ENCODE measurements around the gene CDC42EP4.

Gene CDC42EP4

GRCh38 chr17:73262676-73263642 lies 48.8 kb downstream of the CDC42EP4 start:
- no peak for TF ChIP-seq ZNF274 (IDR thresholded peaks at IDR 0.05; ENCODE audit: low read depth, low read length)

DNA sequence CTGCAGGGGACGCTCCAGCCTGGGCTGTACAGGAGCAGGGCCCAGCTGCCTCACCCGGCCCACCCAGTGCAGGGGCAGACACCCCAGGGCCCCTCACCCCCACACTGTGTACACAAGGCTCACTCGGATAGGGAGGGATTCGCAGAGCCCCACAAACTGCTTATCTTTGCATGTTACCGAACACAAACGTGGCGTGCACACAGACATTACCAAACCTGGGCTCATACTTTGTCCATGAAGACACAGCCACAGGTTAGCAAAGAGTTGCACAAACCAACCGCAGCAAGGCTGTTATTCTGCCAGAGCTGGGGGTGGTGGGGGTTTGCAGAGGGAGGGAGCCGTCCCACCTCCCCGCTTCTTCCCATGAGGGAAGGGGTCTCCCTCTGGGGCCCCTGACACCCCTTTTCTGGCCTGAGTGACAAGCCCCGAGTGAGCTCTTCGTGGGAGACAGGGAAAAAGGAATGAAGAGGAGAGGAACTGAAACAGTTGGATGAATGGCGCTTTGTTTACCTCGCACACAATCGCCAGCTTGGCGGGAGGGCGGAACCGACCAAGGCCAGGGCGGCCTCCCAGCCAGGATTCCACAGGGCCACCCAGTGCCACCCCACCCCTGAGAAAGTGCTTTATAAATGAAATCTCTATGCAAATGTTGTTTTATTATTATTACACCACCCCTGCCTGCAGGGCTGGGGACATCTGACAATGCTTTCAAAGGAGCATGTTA lies 49.7 kb downstream of the CDC42EP4 start:
- H3K4me3 ChIP-seq (ENCODE audit: low read length): no peak overlapping the region

More at GRCh38 chr17:73262676-73263642, 48.8 kb downstream of the CDC42EP4 start:
- H3K4me3 ChIP-seq (ENCODE audit: low read length): no peak overlapping the region

GRCh38 chr17:73261617-73261951 lies 50.2 kb downstream of the CDC42EP4 start, which contains the start of gene CPSF4L:
Gene CPSF4L (minus strand): TSS chr17:73261880. CDS start chr17:73261818, 62 bp downstream.
- no peak for TF ChIP-seq ZNF274 (IDR thresholded peaks at IDR 0.05; ENCODE audit: low read depth, low read length)
- H3K4me3 ChIP-seq (ENCODE audit: low read length): no peak within 1 kb of the TSS

More for the DNA sequence above, 49.7 kb downstream of the CDC42EP4 start:
- TF ChIP-seq ZNF274 (IDR thresholded peaks at IDR 0.05; ENCODE audit: low read depth, low read length): no peak

- no peak overlapping the region for H3K4me3 ChIP-seq (ENCODE audit: low read length)
- TF ChIP-seq ZNF274 (IDR thresholded peaks at IDR 0.05; ENCODE audit: low read depth, low read length): no peak
Measured at GRCh38 chr17:73257516-73257915, 54.3 kb downstream of the CDC42EP4 start.

DNA sequence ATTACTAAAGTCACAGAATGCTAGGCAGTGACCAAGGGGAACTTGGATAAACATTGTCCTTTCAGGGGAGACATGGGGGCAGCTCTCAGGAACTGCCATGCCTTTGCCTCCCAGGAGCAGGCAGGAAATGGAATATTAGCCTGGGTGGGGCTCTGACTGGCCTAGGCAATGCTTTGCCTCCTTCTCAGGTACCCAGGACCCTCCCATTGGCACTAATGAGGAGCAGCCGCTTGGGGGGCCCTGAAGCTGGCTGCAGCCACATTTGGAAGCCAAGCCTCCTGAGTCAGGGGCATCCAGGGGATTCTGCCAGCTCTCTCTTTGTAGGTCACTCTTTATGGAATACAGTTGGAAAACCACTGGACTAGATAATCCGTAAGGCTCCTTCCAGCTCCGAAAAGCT lies 55.6 kb downstream of the CDC42EP4 start:
- H3K4me3 ChIP-seq (ENCODE audit: low read length): no peak overlapping the region
- no peak for TF ChIP-seq ZNF274 (IDR thresholded peaks at IDR 0.05; ENCODE audit: low read depth, low read length)

DNA sequence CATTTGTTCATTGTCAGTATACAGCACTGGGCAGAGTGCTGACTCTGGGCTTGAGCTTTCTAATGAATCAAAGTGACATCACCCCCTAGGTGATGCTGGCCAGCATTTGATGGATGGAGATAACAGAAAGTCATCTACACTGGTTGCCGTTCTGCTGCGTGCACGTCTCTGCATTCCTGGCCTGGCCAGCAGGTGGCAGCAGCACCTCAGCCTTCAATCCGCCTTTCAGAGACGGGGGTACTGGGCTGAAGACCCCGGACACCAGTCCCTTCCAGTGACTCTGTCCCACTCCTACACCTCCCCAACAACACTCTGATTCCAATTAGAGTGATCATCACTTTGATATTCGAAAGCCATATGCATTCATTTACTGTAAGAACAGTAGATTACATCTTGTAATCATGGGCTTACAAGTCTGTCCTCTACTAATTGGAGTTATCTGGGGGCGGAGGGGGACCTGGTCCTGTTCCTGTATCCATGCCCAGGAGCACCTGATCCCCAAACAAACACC lies 56.1 kb downstream of the CDC42EP4 start:
- TF ChIP-seq ZNF274 (IDR thresholded peaks at IDR 0.05; ENCODE audit: low read depth, low read length): no peak

GRCh38 chr17:73251871-73252270 lies 59.9 kb downstream of the CDC42EP4 start:
- no peak for TF ChIP-seq ZNF274 (IDR thresholded peaks at IDR 0.05; ENCODE audit: low read depth, low read length)
- H3K4me3 ChIP-seq (ENCODE audit: low read length): no peak overlapping the region

More for the DNA sequence above, 56.1 kb downstream of the CDC42EP4 start:
- no peak overlapping the region for H3K4me3 ChIP-seq (ENCODE audit: low read length)

DNA sequence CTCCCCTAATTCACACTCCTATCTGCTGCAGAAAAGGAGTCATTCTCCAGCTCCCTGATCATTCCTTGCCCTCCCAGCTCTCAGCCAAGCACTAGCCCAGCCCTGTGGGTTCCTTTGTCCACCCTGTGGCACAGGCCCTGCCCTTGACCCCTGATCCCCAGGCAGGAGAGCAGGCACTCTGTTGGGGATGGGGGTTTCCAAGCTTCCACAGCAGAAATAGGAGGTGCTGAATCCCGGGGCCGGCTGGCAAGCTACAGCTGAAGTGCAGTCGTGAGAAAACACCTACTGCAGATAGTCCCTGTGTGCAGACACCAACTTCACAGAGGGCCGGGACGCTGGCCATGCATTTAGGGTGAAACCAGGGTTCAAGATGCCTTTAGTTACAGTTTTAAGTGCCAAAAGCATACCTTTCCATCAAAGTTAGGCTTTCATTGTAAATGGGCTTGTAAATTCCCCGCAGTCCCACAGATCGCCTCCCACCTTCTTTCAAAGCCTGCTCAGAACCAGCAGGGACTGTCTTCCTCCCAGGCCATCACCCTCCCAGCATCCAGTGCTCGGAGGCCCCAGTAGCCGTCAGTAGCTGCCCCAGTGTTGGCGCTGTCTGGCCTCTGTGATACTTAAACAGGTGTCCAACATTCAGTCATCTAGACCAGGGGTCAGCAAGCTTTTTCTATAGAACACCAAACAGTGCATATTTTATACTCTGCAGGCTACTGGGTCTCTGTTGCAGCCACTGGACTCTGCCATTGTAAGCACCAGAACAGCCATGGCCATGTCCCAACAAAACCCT lies 60.8 kb downstream of the CDC42EP4 start:
- no peak overlapping the region for H3K4me3 ChIP-seq (ENCODE audit: low read length)
- no peak for TF ChIP-seq ZNF274 (IDR thresholded peaks at IDR 0.05; ENCODE audit: low read depth, low read length)

DNA sequence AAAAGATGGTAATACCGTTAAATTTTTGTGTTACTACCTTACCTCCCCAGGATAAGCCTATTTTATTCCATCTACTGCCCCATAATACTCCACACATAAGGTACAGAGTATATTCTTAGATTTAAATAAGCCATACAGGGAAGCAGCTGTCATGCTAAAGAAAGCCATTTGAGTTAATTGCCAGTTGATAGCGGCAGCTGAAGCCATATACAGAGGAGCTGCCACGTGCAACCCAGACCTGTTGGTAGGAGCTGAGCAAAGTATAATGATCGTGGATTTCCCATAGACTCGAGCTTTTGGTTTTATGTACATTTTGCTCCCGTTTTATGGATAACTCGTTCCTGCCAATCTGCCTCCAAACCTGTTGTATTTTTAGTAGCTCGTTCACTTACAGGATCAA lies 62.1 kb downstream of the CDC42EP4 start:
- H3K4me3 ChIP-seq (ENCODE audit: low read length): no peak overlapping the region
- no peak for TF ChIP-seq ZNF274 (IDR thresholded peaks at IDR 0.05; ENCODE audit: low read depth, low read length)

DNA sequence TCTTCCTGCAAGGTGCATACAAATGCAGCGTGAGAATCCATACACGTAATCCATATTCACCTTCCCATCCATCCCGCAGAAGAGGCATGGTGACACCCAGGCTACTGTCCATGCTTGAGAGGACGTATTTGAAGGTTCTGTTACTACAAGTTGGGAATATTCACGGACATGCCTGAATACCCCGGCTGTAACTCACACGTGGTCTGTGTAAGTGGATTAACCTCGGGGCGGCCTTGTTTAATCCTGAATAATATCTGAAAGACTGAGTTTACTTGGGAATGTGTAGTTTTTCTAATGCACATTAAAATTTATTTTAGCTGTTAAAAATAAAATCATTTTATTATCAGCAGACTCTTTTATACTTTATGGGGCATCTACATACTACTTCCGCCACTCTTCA lies 63.3 kb downstream of the CDC42EP4 start:
- no peak for TF ChIP-seq ZNF274 (IDR thresholded peaks at IDR 0.05; ENCODE audit: low read depth, low read length)
- H3K4me3 ChIP-seq (ENCODE audit: low read length): no peak overlapping the region

DNA sequence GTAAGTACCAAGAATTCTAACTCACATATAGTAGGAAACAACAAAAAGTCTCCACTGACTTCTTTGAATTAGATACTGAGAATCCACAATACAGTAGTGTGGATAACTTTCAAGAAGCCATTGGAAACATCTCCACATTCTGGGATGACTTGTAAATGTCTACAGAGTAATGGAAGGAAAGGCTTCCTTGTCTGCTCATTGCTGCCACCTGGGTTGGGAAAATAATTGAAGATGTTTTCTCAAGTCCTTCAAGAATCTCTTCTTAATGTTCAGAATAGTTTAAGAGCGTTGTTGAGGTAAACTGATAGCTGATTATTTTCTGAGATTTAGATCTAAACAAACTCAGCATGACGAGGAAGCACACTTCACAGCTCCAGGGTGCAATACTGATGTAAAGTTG lies 64.1 kb downstream of the CDC42EP4 start:
- TF ChIP-seq ZNF274 (IDR thresholded peaks at IDR 0.05; ENCODE audit: low read depth, low read length): no peak

DNA sequence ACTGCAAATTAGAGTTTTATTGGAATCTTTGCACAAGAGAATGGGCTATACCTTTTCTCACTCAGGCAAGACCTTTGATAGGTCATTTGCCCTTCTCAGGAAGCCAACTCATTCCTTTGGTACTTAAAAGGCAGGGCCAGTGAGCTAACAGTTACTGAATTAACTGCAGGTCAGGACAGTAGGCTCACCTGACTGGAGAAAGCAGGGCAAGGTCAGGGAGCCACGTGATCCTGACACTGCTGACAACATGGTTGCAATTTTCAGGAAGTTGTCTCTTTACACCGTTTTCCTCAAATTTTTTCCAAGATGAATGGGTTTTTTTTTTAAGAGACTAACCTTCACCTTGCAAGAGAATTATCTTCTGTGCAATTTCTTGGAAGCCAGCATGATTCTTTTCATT lies 71.2 kb downstream of the CDC42EP4 start:
- no peak for TF ChIP-seq ZNF274 (IDR thresholded peaks at IDR 0.05; ENCODE audit: low read depth, low read length)
- no peak overlapping the region for H3K4me3 ChIP-seq (ENCODE audit: low read length)

More for the DNA sequence above, 64.1 kb downstream of the CDC42EP4 start:
- no peak overlapping the region for H3K4me3 ChIP-seq (ENCODE audit: low read length)

DNA sequence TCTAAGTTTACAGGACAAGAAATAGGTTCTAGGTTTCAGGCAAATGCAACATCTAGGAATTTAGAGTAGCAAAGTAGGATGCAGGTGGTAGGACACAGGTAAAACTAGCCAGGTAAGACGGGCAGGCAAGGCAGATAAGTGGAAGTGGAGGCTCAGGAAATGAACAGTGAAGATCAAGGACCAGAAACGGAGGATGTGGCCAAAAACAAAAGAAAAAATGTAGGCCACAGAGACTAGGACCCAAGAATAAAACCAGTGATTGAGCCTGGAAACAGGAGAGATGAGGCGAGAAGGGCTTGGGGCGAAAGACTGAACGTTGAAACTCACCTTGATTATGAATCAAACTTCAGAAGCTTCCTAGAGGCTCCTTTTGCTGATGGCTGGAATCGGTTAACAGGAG lies 74.1 kb downstream of the CDC42EP4 start:
- H3K4me3 ChIP-seq (ENCODE audit: low read length): no peak overlapping the region; the same call in 1 of the 2 replicates
- TF ChIP-seq ZNF274 (IDR thresholded peaks at IDR 0.05; ENCODE audit: low read depth, low read length): no peak

- no peak overlapping the region for H3K4me3 ChIP-seq (ENCODE audit: low read length)
- no peak for TF ChIP-seq ZNF274 (IDR thresholded peaks at IDR 0.05; ENCODE audit: low read depth, low read length)
Measured at GRCh38 chr17:73234736-73235135, 77.1 kb downstream of the CDC42EP4 start.

Measured in GM08714 (cell line).